Amygdala (tissue), 56 donors: Measurements from ENCODE around the gene ADRA1B.

Experiments
- DNase-seq, 56 donors: peaks; one replicate each; lab custom pipeline; 2025; lab: John Stamatoyannopoulos, UW

ADRA1B gene

GRCh38 chr5:159901308-159901707, 15.0 kb upstream of the ADRA1B start:
- no peak for DNase-seq

- no peak for DNase-seq
Observed at GRCh38 chr5:159901772-159902171, 14.5 kb upstream of the ADRA1B start.

- peak in 5 of 56 donors; percentile 18 to 43 (median 21) for DNase-seq
Observed at GRCh38 chr5:159902444-159903121, 13.7 kb upstream of the ADRA1B start.

GRCh38 chr5:159903131-159903530, 13.2 kb upstream of the ADRA1B start:
- DNase-seq = no peak

GRCh38 chr5:159904874-159905273, 11.4 kb upstream of the ADRA1B start:
- DNase-seq = no peak

GRCh38 chr5:159905496-159905895, 10.8 kb upstream of the ADRA1B start:
- no peak for DNase-seq

GRCh38 chr5:159906463-159906862, 9.8 kb upstream of the ADRA1B start:
- DNase-seq = no peak

GRCh38 chr5:159906943-159907342, 9.3 kb upstream of the ADRA1B start:
- no peak for DNase-seq

GRCh38 chr5:159907689-159908590, 8.3 kb upstream of the ADRA1B start:
- no peak for DNase-seq

- no peak for DNase-seq
Observed at GRCh38 chr5:159908591-159908940, 7.7 kb upstream of the ADRA1B start.

- DNase-seq = no peak
Observed at GRCh38 chr5:159909126-159909525, 7.2 kb upstream of the ADRA1B start.

- DNase-seq = no peak
Observed at GRCh38 chr5:159910207-159910842, 6.0 kb upstream of the ADRA1B start.

GRCh38 chr5:159910843-159911229, 5.4 kb upstream of the ADRA1B start:
- DNase-seq = no peak

GRCh38 chr5:159911349-159911748, 4.9 kb upstream of the ADRA1B start:
- no peak for DNase-seq

- DNase-seq = no peak
Observed at GRCh38 chr5:159912033-159912800, 4.1 kb upstream of the ADRA1B start.

- no peak for DNase-seq
Observed at GRCh38 chr5:159913048-159913447, 3.2 kb upstream of the ADRA1B start.

GRCh38 chr5:159913501-159913900, 2.8 kb upstream of the ADRA1B start:
- no peak for DNase-seq

GRCh38 chr5:159916841-159917761, 819 bp downstream of the ADRA1B start:
- DNase-seq = no peak

GRCh38 chr5:159917994-159918393, 1.7 kb downstream of the ADRA1B start:
- DNase-seq = peak in 6 of 56 donors; percentile 9 to 46 (median 16)

GRCh38 chr5:159921721-159922120, 5.4 kb downstream of the ADRA1B start:
- no peak for DNase-seq
